DMS79 treated with DMSO at 0.1 percent for 48 hours (cell line): Measurements from ENCODE around the gene BPIFB2.

Experiments used
- DNase-seq: peaks from one replicate; lab custom pipeline; 2025; lab: John Stamatoyannopoulos, UW

BPIFB2 gene

GRCh38 chr20:33022694-33023438, 15.4 kb downstream of the BPIFB2 start:
- no peak for DNase-seq

GRCh38 chr20:33023439-33024242, 16.1 kb downstream of the BPIFB2 start:
- no peak for DNase-seq

- DNase-seq = no peak
Observed at GRCh38 chr20:33024243-33024560, 16.7 kb downstream of the BPIFB2 start.

GRCh38 chr20:33024609-33025317, 17.3 kb downstream of the BPIFB2 start:
- no peak for DNase-seq

GRCh38 chr20:33025318-33025876, 17.9 kb downstream of the BPIFB2 start:
- DNase-seq = no peak

- DNase-seq = no peak
Observed at GRCh38 chr20:33026072-33026778, 18.7 kb downstream of the BPIFB2 start.

GRCh38 chr20:33026779-33027759, 19.6 kb downstream of the BPIFB2 start:
- no peak for DNase-seq

GRCh38 chr20:33027769-33028751, 20.6 kb downstream of the BPIFB2 start:
- DNase-seq = no peak

GRCh38 chr20:33028875-33029274, 21.4 kb downstream of the BPIFB2 start:
- DNase-seq = no peak

- DNase-seq = no peak
Observed at GRCh38 chr20:33030076-33030475, 22.6 kb downstream of the BPIFB2 start.

- DNase-seq = no peak
Observed at GRCh38 chr20:33030569-33030968, 23.1 kb downstream of the BPIFB2 start.

- DNase-seq = no peak
Observed at GRCh38 chr20:33031531-33031930, 24.0 kb downstream of the BPIFB2 start, which contains the start of gene BPIFB6. BPIFB6 (plus strand) TSS chr20:33031648; CDS start chr20:33031648, 0 bp downstream.

GRCh38 chr20:33032555-33032954, 25.1 kb downstream of the BPIFB2 start:
- DNase-seq = no peak

- no peak for DNase-seq
Observed at GRCh38 chr20:33033381-33033780, 25.9 kb downstream of the BPIFB2 start.

GRCh38 chr20:33034115-33034514, 26.6 kb downstream of the BPIFB2 start:
- no peak for DNase-seq

- DNase-seq = no peak
Observed at GRCh38 chr20:33034901-33035492, 27.5 kb downstream of the BPIFB2 start.

- DNase-seq = no peak
Observed at GRCh38 chr20:33037456-33037855, 30.0 kb downstream of the BPIFB2 start.

GRCh38 chr20:33038243-33038642, 30.7 kb downstream of the BPIFB2 start:
- DNase-seq = no peak

- DNase-seq = no peak
Observed at GRCh38 chr20:33042430-33042829, 34.9 kb downstream of the BPIFB2 start.
